8988T (cell line): ENCODE data around the gene EXOC6B.
"Not testable (repeated sequence)": the region's sequence is repeated elsewhere in the genome, so short reads cannot be mapped to it uniquely, and the experiment has no call there.

ENCODE experiments used
- DNase-seq: peaks from one replicate; pipeline ENCODE4 v3.0.0; 2011

EXOC6B gene

DNA sequence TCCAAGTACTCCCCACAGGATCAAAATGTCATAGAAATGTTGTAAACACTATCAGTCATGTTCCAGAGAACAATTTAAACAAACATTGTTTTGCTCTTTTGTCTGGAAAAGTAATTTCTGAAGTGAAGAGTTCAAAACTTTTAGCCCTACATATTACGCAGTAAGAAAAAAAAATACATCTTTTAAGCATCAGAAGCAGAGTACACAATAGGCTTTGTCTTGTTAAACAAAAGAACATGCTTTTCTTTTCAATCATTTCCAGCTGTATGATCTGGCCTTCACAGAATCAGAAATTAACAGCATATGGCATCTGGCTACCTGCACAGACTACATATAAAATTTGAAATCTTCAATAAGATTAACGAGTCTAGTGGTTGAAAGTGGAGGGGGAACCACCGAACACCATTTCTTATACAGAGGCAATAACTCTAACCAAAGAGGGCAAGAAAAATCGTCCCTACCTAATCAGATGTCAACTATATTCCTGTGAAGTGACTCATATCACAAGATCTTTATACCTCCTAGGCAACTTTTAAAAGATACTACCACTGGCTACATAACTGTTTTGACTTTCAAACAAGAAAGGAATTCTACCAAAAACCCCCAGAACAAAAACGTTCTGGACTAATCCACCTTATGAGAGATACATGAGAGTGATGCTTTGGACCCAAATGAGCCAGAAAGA is 149.3 kb downstream of the EXOC6B start:
- no peak for DNase-seq

DNA sequence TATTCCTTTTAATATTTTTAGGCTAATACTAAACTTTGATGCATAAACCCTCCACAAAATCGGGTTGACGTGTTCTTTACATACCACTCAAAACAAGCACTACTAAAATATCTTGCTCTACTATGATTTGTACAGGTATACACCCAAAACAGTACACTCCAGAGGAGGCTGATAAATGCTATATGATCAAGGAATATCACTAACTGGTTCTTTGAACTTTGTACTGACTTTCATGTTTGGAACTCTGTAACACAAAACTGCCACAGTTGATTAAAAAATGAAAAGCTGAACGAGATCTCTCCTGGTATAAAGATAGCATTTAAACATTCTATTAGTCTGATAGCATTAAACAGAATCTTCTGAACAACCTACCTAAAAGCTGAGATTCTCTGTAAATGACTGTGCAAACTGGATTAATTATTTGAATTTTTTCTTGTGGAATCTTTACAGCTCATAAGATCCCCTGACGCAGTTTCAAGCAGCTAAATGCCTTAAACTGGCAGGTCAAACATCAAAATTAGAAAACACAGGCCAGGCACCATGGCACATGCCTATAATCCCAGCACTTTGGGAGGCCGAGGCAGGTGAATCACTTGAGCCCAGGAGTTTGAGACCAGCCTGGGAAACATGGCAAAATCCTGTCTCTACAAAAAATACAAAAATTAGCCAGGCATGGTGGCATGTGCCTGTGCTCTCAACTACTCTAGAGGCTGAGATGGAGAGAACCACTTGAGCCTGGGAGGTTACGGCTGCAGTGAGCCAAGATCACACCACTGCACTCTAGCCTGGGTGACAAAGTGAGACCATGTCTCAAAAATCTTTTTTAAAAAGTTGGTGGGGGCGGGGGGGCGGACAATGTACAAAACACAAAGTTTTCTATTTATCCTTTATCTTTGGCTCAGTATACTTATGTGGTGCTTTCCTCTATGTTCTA is 150.6 kb downstream of the EXOC6B start:
- no peak for DNase-seq

DNA sequence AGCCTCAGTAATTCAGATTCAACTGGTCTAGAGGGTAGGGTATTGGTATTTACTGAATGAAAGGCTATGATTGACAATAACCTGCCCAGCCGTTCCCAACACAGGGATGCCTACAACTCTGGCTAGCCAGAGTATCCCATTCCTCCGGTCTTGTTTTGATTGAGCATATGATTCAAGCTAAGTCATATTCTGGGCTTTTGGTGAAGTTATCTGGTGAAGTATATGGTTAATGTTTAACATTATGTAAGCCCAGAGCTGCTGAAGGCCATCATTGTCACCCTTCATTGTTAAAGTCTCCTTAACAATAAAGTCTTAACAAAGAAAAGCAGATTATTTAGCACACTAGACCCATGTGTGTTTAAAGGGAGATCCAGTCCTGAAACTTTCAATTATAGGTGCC is 152.6 kb downstream of the EXOC6B start:
- DNase-seq = no peak

DNA sequence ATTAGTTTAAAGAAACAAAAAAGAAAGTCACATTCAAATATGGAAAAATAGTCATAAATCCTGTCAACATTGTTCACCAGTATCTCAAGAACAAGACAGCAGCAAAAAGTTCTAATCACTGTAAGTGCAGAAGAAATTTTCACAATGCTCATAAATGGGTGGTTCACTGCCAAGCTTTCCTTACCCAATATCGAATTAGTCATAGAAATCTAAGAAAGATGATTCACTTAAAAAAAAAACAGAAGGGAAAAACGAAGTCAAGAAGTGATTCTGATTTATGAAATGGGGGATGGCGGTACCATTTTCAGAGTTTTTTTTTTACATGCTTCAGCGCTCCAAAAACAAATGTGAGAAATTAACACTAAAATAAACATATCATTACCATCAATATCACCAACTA is 156.7 kb downstream of the EXOC6B start:
- no peak for DNase-seq

DNA sequence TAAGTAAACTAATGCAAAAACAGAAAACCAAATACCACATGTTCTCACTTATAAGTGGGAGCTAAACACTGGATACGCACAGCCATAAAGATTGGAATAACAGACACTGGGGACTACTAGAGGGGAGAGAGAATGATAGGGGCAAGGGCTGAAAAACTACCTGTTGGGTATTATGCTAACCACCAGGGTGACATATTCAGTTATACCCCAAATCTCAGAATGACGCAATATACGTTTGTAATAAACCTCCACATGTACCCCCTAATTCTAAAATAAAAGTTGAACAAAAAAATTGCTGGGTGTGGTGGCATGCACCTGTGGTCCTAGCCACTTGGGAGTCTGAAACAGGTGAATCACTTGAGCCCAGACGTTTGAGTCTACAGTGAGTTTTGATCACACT is 157.2 kb downstream of the EXOC6B start:
- no peak for DNase-seq

DNA sequence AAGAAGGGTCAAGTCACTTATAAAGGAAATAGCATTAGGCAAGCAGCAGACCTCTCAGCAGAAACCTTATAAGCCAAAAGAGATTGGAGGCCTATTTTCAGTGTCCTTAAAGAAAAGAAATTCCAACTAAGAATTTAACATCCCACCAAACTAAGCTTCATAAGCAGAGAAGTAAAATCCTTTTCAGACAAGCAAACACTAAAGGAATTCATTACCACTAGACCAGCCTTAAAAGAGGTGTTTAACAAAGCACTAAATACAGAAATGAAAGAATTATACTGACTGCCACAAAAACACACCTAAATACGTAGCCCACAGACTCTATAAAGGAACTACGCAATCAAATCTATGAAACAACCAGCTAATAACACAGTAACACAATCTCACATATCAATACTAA is 160.4 kb downstream of the EXOC6B start:
- no peak for DNase-seq

DNA sequence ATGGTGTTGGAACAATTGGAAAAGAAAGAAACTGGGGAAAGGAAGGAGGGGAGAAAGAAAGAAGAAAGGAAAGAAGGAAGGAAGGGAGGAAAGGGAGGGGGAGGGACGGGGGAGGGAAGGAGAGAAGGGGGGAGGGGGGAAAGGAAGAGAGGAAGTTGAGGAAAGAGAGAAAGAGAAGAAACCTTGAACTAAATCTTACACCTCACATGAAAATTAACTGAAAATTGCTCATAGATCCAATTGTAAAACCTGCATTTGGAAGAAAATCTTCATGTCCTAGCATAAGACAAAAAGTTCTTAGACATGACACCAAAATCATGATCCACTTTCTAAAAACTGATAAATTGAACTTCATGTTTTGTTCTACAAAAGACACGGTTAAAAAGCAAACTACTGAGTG is 163.8 kb downstream of the EXOC6B start:
- DNase-seq = no peak

DNA sequence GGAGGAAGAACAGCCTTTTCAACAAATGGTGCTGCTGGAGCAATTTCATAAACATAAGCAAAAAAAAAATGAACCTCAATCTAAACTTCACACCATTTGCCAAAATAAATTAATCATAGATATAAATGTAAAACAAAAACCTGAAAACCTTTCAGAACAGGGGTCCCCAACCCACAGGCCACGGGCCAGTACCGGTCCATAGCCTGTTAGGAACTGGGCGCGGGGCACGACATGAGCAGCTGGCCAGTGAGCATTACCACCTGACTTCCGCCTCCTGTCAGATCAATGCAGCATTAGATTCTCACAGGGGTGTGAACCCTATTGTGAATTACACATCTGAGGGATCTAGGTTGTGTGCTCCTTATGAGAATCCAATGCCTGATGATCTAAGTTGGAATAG is 176.0 kb downstream of the EXOC6B start:
- DNase-seq = no peak

DNA sequence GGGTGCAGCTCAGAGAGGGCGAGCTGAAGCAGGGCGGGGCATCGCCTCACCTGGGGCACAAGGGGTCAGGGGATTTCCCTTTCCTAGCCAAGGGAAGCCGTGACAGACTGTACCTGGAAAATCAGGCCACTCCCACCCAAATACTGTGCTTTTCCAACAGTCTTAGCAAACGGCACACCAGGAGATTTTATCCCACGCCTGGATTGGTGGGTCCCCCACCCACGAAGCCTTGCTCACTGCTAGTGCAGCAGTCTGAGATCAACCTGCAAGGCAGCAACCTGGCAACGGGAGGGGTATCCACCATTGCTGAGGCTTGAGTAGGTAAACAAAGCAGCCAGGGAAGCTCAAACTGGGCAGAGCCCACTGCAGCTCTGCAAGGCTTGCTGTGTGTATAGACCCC is 184.6 kb downstream of the EXOC6B start:
- DNase-seq = not testable (repeated sequence)

DNA sequence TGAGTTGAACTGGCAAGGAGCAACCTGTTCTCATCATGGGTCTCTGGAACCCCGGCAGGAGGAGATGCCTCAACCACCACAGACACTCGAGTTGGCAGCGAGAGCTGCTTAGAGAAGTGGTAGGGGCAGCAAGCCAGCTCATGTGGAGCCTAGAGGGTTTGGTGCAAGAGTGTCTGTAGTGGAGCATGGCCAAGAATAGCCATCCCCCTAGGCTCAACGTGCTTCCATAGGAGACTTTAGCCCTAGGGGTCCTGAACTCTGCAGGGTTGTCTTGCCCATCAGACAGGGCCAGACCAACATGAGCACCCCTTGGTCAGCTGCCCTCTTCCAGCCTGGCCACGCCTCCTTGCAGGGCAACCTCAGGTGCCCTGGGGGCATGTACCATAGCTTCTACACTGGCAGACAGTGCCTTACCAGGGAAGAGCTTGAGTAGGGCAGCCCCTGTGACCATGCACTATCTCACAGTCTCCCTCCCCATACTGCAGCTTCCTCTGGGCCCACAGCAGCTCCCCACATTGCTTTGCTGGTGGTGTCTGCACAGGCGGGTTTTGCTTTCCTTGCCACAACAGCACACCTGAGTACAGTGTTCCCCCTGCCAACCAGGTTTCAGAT is 187.1 kb downstream of the EXOC6B start:
- no peak for DNase-seq

DNA sequence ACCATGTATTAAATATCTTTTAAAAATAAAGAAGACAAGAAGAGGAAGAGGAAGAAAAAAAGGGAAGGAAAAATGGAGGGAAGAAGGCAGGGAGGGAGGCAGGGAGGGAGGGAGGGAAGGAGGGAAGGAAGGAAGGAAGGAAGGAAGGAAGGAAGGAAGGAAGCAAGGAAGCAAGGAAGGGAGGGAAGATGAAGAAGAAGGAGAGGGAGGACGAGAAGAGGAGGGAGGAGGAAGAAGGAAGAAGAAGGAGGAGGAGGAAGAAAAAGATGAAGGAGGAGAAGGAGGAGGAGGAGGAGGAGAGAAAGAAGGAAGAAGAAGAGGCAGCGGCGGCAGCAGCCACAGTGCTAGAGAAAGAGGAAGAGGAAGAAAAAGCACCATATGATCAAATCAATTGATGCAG is 189.6 kb downstream of the EXOC6B start:
- DNase-seq = no peak

DNA sequence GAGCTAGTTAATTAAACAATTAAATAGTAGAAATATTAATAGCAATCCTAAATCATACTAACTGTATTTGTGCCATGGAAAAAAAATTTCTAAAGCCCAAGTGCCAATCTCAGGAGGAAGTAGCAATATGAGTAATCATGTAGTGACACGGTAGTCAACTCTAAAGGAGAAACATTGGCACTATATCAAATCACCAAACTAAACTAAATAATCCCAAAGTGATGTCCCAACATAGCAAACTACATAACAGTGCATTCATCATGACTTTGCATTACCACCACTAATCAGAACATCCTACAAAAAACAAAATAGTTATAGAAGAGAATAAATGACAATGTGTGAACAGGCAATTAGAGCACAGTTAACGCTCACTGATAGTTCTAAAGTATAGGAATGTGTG is 195.1 kb downstream of the EXOC6B start:
- no peak for DNase-seq

DNA sequence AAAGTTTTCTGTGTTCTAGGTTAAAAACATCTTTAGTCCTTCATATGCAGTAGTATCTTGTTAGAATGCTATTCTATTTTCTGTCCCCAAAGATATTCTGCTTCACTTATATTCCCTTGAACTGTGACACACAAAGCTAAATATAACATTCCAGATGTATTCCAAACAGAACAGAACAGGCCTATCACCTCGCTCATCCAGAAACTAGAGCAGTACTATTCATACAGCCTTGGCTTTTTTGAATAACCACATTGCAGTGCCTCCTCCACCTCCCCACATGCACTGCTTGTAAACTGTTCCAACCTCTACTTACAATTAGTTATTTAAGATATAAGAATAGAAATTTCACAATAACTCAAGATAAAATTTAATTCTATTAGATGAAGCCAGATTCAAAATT is 196.8 kb downstream of the EXOC6B start:
- no peak for DNase-seq

DNA sequence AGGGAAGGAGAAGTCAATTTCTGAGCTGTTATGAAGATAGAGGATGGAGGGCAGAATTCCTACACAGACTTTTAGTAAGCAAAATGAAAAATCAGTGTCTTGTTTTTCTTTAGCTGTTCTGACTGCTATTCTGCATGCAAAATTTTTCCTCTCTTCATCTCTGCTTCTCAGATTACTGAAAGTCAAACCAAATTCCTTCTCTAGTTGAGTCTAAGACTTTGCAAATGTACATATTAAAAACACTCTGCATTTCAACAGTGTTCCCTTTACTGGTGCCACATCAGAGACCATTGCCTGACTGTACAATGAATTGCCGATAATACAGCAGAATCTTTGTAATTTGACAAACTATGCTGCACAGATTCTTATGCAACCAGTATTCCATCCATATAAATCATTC is 198.8 kb downstream of the EXOC6B start:
- DNase-seq = no peak

DNA sequence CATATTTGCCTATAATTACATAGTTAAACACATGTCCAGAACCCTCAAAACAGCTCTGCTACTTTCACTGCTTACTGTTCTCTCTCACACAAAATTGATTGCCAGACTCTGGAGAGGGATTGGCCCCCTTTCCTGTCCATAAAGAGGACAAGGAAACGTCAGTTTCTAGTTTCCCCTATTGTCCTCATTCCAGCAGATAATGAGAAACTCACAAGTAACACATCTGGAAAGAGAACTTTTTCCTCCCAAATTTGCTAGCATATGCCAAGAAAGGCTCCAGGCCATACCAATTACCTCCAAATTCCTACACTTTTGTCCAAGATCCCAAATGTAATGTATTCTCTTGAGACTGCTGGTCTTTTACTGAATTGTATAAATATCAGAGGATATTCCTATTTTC is 200.5 kb downstream of the EXOC6B start:
- no peak for DNase-seq

DNA sequence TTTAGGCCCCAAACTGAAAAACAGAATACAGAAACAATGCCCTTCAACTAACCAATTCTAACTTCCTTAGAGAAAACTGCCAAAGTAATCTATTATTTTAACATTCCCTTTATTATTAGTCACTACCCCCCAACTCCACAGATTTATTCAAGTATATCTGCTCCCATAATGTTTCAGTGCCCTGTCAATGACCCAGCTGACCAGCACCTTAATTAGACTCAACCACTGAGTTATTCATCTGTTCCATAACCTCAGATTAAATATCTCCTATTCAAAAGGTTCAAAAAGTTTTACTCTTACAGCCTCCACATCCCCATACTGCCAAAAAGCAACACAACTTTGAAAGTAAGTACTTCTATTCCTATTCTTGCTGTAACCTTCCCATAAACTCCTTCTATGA is 202.4 kb downstream of the EXOC6B start:
- DNase-seq = no peak

DNA sequence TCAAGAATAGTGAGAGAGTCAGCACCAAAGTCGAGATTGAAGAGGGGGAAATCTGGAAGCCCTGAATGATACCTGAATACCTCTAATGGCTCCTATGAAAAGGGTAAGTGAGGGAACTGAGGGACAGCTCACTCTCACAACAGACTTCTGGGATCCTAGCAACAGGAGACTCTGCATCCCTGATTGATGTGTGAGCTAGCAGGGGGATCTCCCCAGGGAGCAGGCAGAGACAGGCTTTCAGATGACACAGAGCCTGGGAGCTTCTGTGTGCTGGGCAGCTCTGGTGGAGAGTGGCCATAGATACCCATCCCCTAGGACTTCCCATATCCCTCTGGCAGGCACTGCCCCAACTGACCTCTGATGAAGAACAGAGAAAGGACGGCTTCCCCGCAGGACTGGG is 206.2 kb downstream of the EXOC6B start:
- no peak for DNase-seq

DNA sequence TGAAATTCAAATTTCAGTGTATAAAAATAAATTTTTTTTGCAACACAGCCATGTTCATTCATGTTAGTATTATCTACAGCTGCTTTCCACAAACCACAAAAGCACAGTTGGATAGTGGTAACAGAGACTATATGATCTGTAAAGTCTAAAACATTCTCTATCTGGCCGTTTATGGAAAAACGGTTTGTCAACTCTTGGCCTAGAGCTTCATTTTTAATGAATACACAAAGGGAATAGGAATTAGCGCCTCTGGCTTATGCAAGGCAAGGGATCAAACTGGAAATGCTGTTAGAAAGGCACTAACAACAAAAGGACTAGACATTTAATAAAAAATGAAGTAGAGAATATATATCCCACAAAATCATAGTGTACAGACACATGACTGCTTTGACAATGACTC is 211.9 kb downstream of the EXOC6B start:
- DNase-seq = no peak

DNA sequence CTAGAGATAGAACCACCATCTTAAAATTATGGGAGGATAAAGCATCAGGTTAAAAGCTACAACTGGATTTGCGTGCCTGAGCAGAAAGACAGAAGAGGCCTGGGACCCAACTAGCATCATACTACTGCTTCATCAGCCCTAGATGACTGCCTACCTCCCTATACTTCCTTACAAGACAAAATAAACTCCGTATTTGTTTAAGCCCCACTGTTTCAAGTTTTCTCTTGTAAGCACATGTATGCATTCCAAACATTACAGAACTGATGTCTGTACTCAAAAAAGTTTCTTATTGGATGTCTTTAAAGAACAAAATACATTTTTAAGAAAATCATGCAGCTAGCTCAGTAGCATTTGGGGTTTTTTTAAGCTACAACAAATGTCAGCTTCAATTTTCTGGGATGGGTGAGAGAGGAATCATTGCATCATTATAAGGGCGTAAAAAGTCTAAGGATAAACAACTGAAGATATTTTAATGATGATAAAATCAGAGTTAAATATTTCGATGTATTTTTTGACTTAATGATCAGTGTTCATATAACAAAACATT is 213.1 kb downstream of the EXOC6B start:
- no peak for DNase-seq

DNA sequence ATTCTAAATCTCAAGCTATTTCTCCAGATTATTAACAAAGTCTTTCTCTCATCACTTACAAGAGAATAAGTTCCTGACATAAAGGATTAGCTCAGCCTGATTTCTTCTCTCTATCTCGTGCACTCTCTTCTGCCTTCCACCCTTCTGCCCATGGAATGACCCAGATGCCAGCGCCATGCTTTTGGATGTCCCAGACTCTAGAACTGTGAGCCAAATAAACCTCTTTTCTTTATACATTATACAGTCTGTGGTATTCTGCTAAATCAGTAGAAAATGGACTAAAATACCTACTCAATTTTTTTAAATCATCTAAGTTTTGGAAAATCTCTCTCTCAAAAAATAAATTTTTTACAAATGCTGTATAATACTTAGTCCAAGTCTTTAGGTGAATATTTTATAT is 218.6 kb downstream of the EXOC6B start:
- no peak for DNase-seq

DNA sequence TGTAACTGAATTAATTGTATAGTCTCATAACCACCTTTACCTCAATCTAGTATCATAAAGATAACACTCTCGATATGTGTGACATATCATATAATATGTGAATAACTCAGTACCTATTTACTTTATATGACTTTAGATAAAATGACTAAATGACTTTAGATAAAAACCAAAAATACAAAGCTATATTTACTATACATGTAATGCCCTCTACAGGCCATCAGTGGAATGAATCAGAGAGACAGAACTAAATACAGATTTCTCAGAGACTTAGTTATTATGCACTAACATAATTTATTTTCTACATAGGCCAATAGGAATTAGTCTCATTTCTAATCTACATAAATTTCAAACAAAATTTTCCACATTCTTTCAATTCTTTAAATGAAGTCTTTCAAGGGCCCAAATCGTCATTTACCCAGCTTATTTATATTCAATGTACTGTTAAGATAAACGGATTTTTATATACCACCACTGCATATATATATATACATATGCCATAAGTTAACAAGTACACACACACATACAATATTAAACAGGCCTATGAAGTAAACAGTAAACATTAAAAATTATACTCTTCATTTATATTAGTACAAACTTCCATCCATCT is 219.9 kb downstream of the EXOC6B start:
- no peak for DNase-seq

DNA sequence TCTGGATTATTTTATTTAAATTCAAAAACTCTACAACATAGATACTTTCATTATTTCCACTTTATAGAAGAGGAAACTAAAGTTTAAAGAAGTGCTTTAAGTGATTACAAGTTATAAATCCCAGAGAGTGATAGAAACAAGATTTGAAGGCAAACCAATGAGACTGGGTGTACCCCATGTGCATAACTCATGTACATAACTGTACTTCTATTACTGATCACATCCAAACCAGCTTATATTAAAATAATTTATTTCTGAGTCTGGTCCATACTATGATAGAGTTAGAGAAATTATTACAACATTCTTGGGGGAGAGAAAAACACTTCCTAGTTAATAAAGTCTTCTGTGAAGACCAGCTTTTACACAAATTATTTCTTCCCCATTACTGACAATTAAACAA is 221.4 kb downstream of the EXOC6B start:
- DNase-seq = no peak

DNA sequence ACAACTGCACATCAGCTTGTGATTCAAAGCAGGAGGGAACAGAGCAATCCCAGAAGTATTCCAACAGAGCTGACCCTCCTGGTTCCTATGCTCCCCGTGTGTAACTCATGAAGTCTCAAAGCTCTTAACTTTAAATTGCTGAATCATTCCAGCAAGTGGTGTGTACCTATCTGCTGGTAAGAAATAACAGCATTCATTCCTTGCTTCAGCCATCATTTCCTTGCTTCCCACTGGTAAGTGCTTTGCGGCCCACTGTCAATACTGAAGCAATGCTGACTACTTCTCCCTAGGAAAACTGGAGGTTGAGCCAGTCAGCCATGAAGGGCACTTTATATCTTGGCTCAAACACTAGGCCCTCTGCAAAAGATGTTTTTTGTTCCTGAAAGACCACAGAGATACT is 222.4 kb downstream of the EXOC6B start:
- no peak for DNase-seq
